IPS DF 19.7 (cell line): ENCODE data around the gene RACGAP1.
"Not testable (repeated sequence)": the region's sequence is repeated elsewhere in the genome, so short reads cannot be mapped to it uniquely, and the experiment has no call there.

Experiments
- DNase-seq: peaks from one replicate; pipeline ENCODE4 v3.0.0-alpha.2; 2013; ENCODE audit warnings: low read depth, low spot score

The RACGAP1 gene

GRCh38 chr12:50030449-50030848 is 5.2 kb upstream of the RACGAP1 start:
- not testable (repeated sequence) for DNase-seq

- DNase-seq, result no peak
Observed at GRCh38 chr12:50026691-50027090, 1.4 kb upstream of the RACGAP1 start.

- no peak for DNase-seq
Observed at GRCh38 chr12:50024805-50025186, 498 bp downstream of the RACGAP1 start.

- DNase-seq, result no peak
Observed at GRCh38 chr12:50024227-50024626, 1.1 kb downstream of the RACGAP1 start.

GRCh38 chr12:50022903-50023302 is 2.4 kb downstream of the RACGAP1 start:
- no peak for DNase-seq

GRCh38 chr12:50021031-50021430 is 4.3 kb downstream of the RACGAP1 start:
- DNase-seq, result no peak

- DNase-seq, result no peak
Observed at GRCh38 chr12:50019524-50019923, 5.8 kb downstream of the RACGAP1 start.

GRCh38 chr12:50018968-50019367 is 6.3 kb downstream of the RACGAP1 start:
- DNase-seq, result no peak

- DNase-seq, result no peak
Observed at GRCh38 chr12:50018154-50018553, 7.1 kb downstream of the RACGAP1 start.

GRCh38 chr12:50017641-50018040 is 7.7 kb downstream of the RACGAP1 start:
- no peak for DNase-seq

- DNase-seq, result no peak
Observed at GRCh38 chr12:50016501-50017475, 8.5 kb downstream of the RACGAP1 start.

- no peak for DNase-seq
Observed at GRCh38 chr12:50014342-50014741, 11.0 kb downstream of the RACGAP1 start.

- no peak for DNase-seq
Observed at GRCh38 chr12:50013361-50014147, 11.7 kb downstream of the RACGAP1 start.

- DNase-seq, result no peak
Observed at GRCh38 chr12:50006754-50007442, 18.4 kb downstream of the RACGAP1 start.

GRCh38 chr12:50006280-50006679 is 19.0 kb downstream of the RACGAP1 start:
- DNase-seq, result no peak

- no peak for DNase-seq
Observed at GRCh38 chr12:50005175-50005574, 20.1 kb downstream of the RACGAP1 start.

- no peak for DNase-seq
Observed at GRCh38 chr12:50004696-50005095, 20.6 kb downstream of the RACGAP1 start.

GRCh38 chr12:50003595-50003994 is 21.7 kb downstream of the RACGAP1 start:
- no peak for DNase-seq

- no peak for DNase-seq
Observed at GRCh38 chr12:49998453-49998852, 26.8 kb downstream of the RACGAP1 start.

- no peak for DNase-seq
Observed at GRCh38 chr12:49990273-49990672, 35.0 kb downstream of the RACGAP1 start.

GRCh38 chr12:49989400-49989799 is 35.9 kb downstream of the RACGAP1 start:
- not testable (repeated sequence) for DNase-seq
